Measurements from ENCODE around the gene SYNPR. TPM values are rescaled to one million over a fixed set of nuclear protein-coding genes. Genes with fewer than 3 reads are reported as not detected.
"Not testable (repeated sequence)": the region's sequence is repeated elsewhere in the genome, so short reads cannot be mapped to it uniquely, and the experiment has no call there.

SYNPR gene
- total RNA-seq, 4 donors from 2014 or later: 0.17 to 0.58 TPM; not detected in 2

GRCh38 chr3:63639806-63640205 is 361.7 kb downstream of the SYNPR start:
- no peaks in the 10 kb centered on the region for H3K36me3 ChIP-seq
- no peaks in the 10 kb centered on the region for H3K9me3 ChIP-seq
- DNase-seq (ENCODE audit: extremely low spot score): no peak
- H3K4me1 ChIP-seq: no peaks in the 10 kb centered on the region
- peaks cover 0 to 2% (median 0%) of the 10 kb centered on the region in 4 donors for H3K27me3 ChIP-seq
- TF ChIP-seq POLR2AphosphoS5 (IDR thresholded peaks at IDR 0.05): no peak
- TF ChIP-seq POLR2A (IDR thresholded peaks at IDR 0.05; ENCODE audit: low read depth): no peak
- no peak for TF ChIP-seq EP300 (IDR thresholded peaks at IDR 0.05)
- TF ChIP-seq CTCF (IDR thresholded peaks at IDR 0.05): no peak
- H3K4me3 ChIP-seq: no peak overlapping the region
- intact Hi-C loops (cut with DNase I): no loop called here
- 73% methylated on average over 2 of the region's 2 CpGs for WGBS
- H3K27ac ChIP-seq (replicated peaks in 1 of 4): no peak overlapping the region

DNA sequence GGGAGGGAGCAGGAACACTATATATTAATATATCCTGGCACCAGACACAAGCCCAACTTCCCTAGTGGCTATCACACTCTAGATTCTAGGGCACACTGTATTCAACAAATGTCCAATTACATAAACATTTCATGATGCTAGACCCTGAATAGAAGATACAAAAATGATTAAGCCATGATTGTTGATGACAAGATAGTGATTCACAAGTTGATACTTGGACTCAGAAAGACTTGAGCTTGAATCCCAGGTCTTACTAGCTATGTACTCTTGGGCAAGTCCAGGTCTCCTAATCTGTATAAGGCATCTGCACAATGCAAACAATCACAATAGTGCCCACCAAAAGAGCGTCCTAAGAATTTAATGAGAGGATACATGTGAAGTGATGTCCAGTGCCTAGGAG is 364.4 kb downstream of the SYNPR start:
- WGBS: 68% methylated on average over 1 of the region's 1 CpG
- Histone ChIP-seq H3K4me3 (no peak overlapping the region), H3K4me1 (no peaks in the 10 kb centered on the region), H3K27me3 (peaks cover 0 to 5% (median 0%) of the 10 kb centered on the region in 4 donors), H3K36me3 (no peaks in the 10 kb centered on the region), H3K27ac (replicated peaks in 1 of 4) (no peak overlapping the region), H3K9me3 (no peaks in the 10 kb centered on the region)
- no peak for DNase-seq (ENCODE audit: extremely low spot score)
- TF ChIP-seq POLR2A (IDR thresholded peaks at IDR 0.05; ENCODE audit: low read depth) (no peak), CTCF (IDR thresholded peaks at IDR 0.05) (no peak), POLR2AphosphoS5 (IDR thresholded peaks at IDR 0.05) (no peak), EP300 (IDR thresholded peaks at IDR 0.05) (no peak)
- intact Hi-C loops (cut with DNase I): no loop called here

DNA sequence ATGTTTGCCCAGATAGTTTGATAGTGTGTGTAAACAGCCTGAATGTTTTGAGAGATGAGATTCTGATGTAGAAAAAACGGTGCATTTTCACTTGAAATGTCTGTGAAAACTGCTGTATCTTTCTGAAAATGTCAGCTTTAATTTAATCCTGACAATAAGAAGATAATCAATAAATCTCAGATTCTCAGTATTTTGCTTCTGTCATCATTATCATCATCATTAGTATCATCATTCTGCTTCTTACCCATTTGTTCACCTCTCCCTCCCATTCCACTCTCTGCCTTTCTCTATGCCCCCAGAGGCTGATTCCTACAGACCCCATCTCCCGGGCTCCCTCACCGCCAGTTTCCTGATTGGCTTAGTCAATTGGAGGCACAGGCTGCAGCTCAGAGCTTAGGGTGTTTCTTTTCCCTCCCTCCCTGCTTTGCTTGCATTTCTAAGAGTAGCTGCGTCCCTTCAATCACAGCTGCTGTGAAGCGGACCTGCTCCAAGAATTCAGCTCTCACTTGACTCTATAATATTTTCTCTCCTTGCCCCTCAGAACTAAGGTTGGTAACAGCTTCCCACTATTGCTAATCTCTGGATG is 366.2 kb downstream of the SYNPR start:
- H3K36me3 ChIP-seq: no peaks in the 10 kb centered on the region
- intact Hi-C loops (cut with DNase I): no loop called here
- 54% methylated on average over 5 of the region's 5 CpGs for WGBS

GRCh38 chr3:63644928-63645781 is 367.0 kb downstream of the SYNPR start:
- H3K4me1 ChIP-seq; intact Hi-C loops (cut with DNase I); H3K36me3 ChIP-seq; H3K9me3 ChIP-seq; H3K4me3 ChIP-seq; H3K27ac ChIP-seq (replicated peaks in 1 of 4); DNase-seq (ENCODE audit: extremely low spot score); H3K27me3 ChIP-seq: not testable (repeated sequence)
- whole genome bisulfite sequencing: 67% methylated on average over 22 of the region's 25 CpGs

More for the DNA sequence above, 366.2 kb downstream of the SYNPR start:
- DNase-seq (ENCODE audit: extremely low spot score): no peak
- no peaks in the 10 kb centered on the region for H3K4me1 ChIP-seq
- no peak overlapping the region for H3K27ac ChIP-seq (replicated peaks in 1 of 4)
- peaks cover 0 to 5% (median 0%) of the 10 kb centered on the region in 4 donors for H3K27me3 ChIP-seq
- H3K4me3 ChIP-seq: no peak overlapping the region
- no peaks in the 10 kb centered on the region for H3K9me3 ChIP-seq
- TF ChIP-seq POLR2AphosphoS5 (IDR thresholded peaks at IDR 0.05) (no peak), EP300 (IDR thresholded peaks at IDR 0.05) (no peak), CTCF (IDR thresholded peaks at IDR 0.05) (no peak), POLR2A (IDR thresholded peaks at IDR 0.05; ENCODE audit: low read depth) (no peak)

DNA sequence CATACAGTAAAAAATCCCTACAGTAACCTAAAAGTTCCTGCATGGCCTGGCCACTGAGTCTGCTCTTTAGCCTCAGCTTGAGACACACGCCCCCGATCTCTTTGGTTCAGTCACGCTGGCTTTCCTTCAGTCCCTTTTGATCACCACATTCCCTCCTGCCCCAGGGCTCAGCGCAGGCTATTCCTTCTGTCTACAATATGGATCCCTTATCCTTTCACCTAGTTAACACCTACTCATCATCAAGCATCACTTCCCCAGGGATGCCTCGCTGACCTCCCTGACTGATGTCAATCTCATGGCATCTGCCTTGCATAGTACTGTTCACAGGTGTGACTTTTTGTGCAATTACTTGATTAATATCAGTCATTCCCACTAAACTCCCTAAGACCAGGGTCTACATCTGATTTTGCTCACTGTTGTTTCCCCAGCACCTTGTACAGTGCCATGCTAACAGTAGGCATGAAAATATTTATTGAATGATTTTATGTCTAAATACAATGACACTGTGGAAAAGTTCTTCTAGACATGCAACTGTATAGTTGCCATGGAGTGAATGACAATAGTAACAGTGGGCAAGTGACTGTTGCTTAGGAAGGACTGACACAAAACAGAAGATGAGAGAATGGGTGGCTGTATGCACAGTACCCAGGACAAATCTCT is 374.1 kb downstream of the SYNPR start, which contains the start of gene SNTN:
SNTN (plus strand) TSS at position 610 of the 660 bp plus-strand sequence; CDS start at position 623, 13 bp downstream.
- DNase-seq (ENCODE audit: extremely low spot score): no peak
- TF ChIP-seq POLR2A (IDR thresholded peaks at IDR 0.05; ENCODE audit: low read depth): no peak
- TF ChIP-seq POLR2AphosphoS5 (IDR thresholded peaks at IDR 0.05): no peak
- TF ChIP-seq CTCF (IDR thresholded peaks at IDR 0.05): no peak
- no peak for TF ChIP-seq EP300 (IDR thresholded peaks at IDR 0.05)
- no peaks in the 10 kb centered on the region for H3K27me3 ChIP-seq
- H3K9me3 ChIP-seq: no peaks in the 10 kb centered on the region
- no peaks in the 10 kb centered on the region for H3K4me1 ChIP-seq
- H3K36me3 ChIP-seq: no peaks in the 10 kb centered on the region
- H3K27ac ChIP-seq (replicated peaks in 1 of 4): no peak within 1 kb of the TSS
- intact Hi-C loops (cut with DNase I): no loop called here
- no peak within 1 kb of the TSS for H3K4me3 ChIP-seq
- 65% methylated on average over 5 of the region's 5 CpGs for whole genome bisulfite sequencing
